HG03432 (cell line): ENCODE data around the gene CHPF2.

ENCODE experiments used
- ATAC-seq: cut with Tn5 transposase; IDR thresholded peaks from one replicate; pipeline ENCODE4 v1.9.1; 2021; ENCODE audit warnings: mild to moderate bottlenecking, moderate library complexity; ENCODE audit not compliant: unreplicated experiment

Gene CHPF2

GRCh38 chr7:151257990-151258389, 25.7 kb downstream of the CHPF2 start:
- ATAC-seq = no peak

- ATAC-seq = no peak
Observed at GRCh38 chr7:151260471-151260870, 28.2 kb downstream of the CHPF2 start.

GRCh38 chr7:151260883-151261282, 28.6 kb downstream of the CHPF2 start:
- no peak for ATAC-seq

- ATAC-seq = no peak
Observed at GRCh38 chr7:151261529-151261928, 29.2 kb downstream of the CHPF2 start.

- no peak for ATAC-seq
Observed at GRCh38 chr7:151264615-151265014, 32.3 kb downstream of the CHPF2 start.

- ATAC-seq = no peak
Observed at GRCh38 chr7:151265351-151265931, 33.2 kb downstream of the CHPF2 start.

GRCh38 chr7:151269511-151269910, 37.2 kb downstream of the CHPF2 start:
- no peak for ATAC-seq

GRCh38 chr7:151271699-151272355, 39.5 kb downstream of the CHPF2 start:
- no peak for ATAC-seq

GRCh38 chr7:151272405-151272804, 40.1 kb downstream of the CHPF2 start:
- ATAC-seq = no peak

GRCh38 chr7:151272877-151273276, 40.6 kb downstream of the CHPF2 start:
- no peak for ATAC-seq

GRCh38 chr7:151273651-151274390, 41.5 kb downstream of the CHPF2 start:
- no peak for ATAC-seq

GRCh38 chr7:151274396-151274795, 42.1 kb downstream of the CHPF2 start:
- no peak for ATAC-seq

- ATAC-seq = no peak
Observed at GRCh38 chr7:151274936-151275812, 42.9 kb downstream of the CHPF2 start.

- ATAC-seq = no peak
Observed at GRCh38 chr7:151275813-151276577, 43.7 kb downstream of the CHPF2 start.

GRCh38 chr7:151276666-151277590, 44.6 kb downstream of the CHPF2 start:
- peak; percentile 76 for ATAC-seq

GRCh38 chr7:151277631-151278030, 45.3 kb downstream of the CHPF2 start:
- no peak for ATAC-seq

- no peak for ATAC-seq
Observed at GRCh38 chr7:151278949-151279348, 46.7 kb downstream of the CHPF2 start.

GRCh38 chr7:151279868-151280267, 47.6 kb downstream of the CHPF2 start:
- no peak for ATAC-seq

- ATAC-seq = no peak
Observed at GRCh38 chr7:151280388-151281019, 48.2 kb downstream of the CHPF2 start.
